Measurements from ENCODE around the gene APEH. TPM values are rescaled to one million over a fixed set of nuclear protein-coding genes. Genes with fewer than 3 reads are reported as not detected.
"Not testable (repeated sequence)": the region's sequence is repeated elsewhere in the genome, so short reads cannot be mapped to it uniquely, and the experiment has no call there.

Gene APEH
- polyA plus RNA-seq, 1 donor from 2014 or later: 98.4 TPM

- H3K9me2 ChIP-seq (ENCODE audit: insufficient read depth, low read length): no peaks in the 10 kb centered on the region
- no peaks in the 10 kb centered on the region for H3K27me3 ChIP-seq (ENCODE audit: insufficient read depth, low read depth, low read length)
- no peaks in the 10 kb centered on the region for H3F3A ChIP-seq (ENCODE audit: insufficient read depth, low read length, poor library complexity, severe bottlenecking)
- no peaks in the 10 kb centered on the region for H3K36me3 ChIP-seq (ENCODE audit: insufficient read depth, low read length)
- peaks cover 7% of the 10 kb centered on the region for H3K79me2 ChIP-seq (replicated peaks; ENCODE audit: insufficient read depth, low read length)
- H3K4me3 ChIP-seq (ENCODE audit: low read length): peak within 1 kb of the TSS; percentile 86
- peak within 1 kb of the TSS; percentile 78 for H3K9ac ChIP-seq (ENCODE audit: low read length)
- H3K4me2 ChIP-seq (ENCODE audit: low read length): peak within 1 kb of the TSS; percentile 82
- H2AFZ ChIP-seq (ENCODE audit: low read depth, low read length): peak within 1 kb of the TSS; percentile 89
- peak within 1 kb of the TSS; percentile 79 for H3K27ac ChIP-seq (ENCODE audit: low read length)
- H3K9me3 ChIP-seq (ENCODE audit: low read length): no peaks in the 10 kb centered on the region
- no peaks in the 10 kb centered on the region for H4K20me1 ChIP-seq (ENCODE audit: insufficient read depth)
- TF ChIP-seq REST (IDR thresholded peaks at IDR 0.05; ENCODE audit: borderline replicate concordance) (no peak), CTCF (IDR thresholded peaks at IDR 0.05; ENCODE audit: poor library complexity, severe bottlenecking) (peak; percentile 62), EP300 (conservative IDR thresholded peaks at IDR 0.05; ENCODE audit: poor library complexity, severe bottlenecking) (peak; percentile 35), RAD21 (conservative IDR thresholded peaks at IDR 0.05) (peak; percentile 20), SMC3 (conservative IDR thresholded peaks at IDR 0.05; ENCODE audit: poor library complexity) (peak; percentile 44), TAF1 (IDR thresholded peaks at IDR 0.05; ENCODE audit: low read depth) (peak; percentile 45), POLR2AphosphoS5 (IDR thresholded peaks at IDR 0.05) (peak; percentile 87), EZH2 (IDR thresholded peaks at IDR 0.05; ENCODE audit: borderline replicate concordance, insufficient read depth, low read length, poor library complexity, severe bottlenecking) (no peak), MXI1 (conservative IDR thresholded peaks at IDR 0.05; ENCODE audit: poor library complexity, severe bottlenecking) (peak; percentile 85)
Observed at GRCh38 chr3:49689046-49689907, 15.1 kb downstream of the APEH start, which contains the start of the genes MST1 and RNF123. MST1 (minus strand) TSS chr3:49689474; CDS start chr3:49688691, 783 bp downstream. RNF123 (plus strand) TSS chr3:49689557; CDS start chr3:49691166, 1,609 bp downstream.

GRCh38 chr3:49689908-49690624, 15.9 kb downstream of the APEH start:
- H3F3A ChIP-seq (ENCODE audit: insufficient read depth, low read length, poor library complexity, severe bottlenecking); H3K36me3 ChIP-seq (ENCODE audit: insufficient read depth, low read length); H3K27me3 ChIP-seq (ENCODE audit: insufficient read depth, low read depth, low read length); H3K79me2 ChIP-seq (replicated peaks; ENCODE audit: insufficient read depth, low read length); H3K9me3 ChIP-seq (ENCODE audit: low read length); H3K9me2 ChIP-seq (ENCODE audit: insufficient read depth, low read length); H4K20me1 ChIP-seq (ENCODE audit: insufficient read depth): not testable (repeated sequence)
- Histone ChIP-seq H3K9ac (ENCODE audit: low read length) (peak overlapping the region; percentile 78), H3K27ac (ENCODE audit: low read length) (peak overlapping the region; percentile 56), H3K4me3 (ENCODE audit: low read length) (peak overlapping the region; percentile 86), H2AFZ (ENCODE audit: low read depth, low read length) (peak overlapping the region; percentile 56), H3K4me2 (ENCODE audit: low read length) (peak overlapping the region; percentile 61)

GRCh38 chr3:49690856-49691255, 16.7 kb downstream of the APEH start:
- not testable (repeated sequence) for H3F3A ChIP-seq (ENCODE audit: insufficient read depth, low read length, poor library complexity, severe bottlenecking); H3K9me3 ChIP-seq (ENCODE audit: low read length); H2AFZ ChIP-seq (ENCODE audit: low read depth, low read length); H3K9me2 ChIP-seq (ENCODE audit: insufficient read depth, low read length); H3K9ac ChIP-seq (ENCODE audit: low read length); H4K20me1 ChIP-seq (ENCODE audit: insufficient read depth); H3K27ac ChIP-seq (ENCODE audit: low read length); H3K4me2 ChIP-seq (ENCODE audit: low read length); H3K36me3 ChIP-seq (ENCODE audit: insufficient read depth, low read length); H3K27me3 ChIP-seq (ENCODE audit: insufficient read depth, low read depth, low read length); H3K79me2 ChIP-seq (replicated peaks; ENCODE audit: insufficient read depth, low read length)
- H3K4me3 ChIP-seq (ENCODE audit: low read length): peak overlapping the region; percentile 86

GRCh38 chr3:49691481-49691880, 17.3 kb downstream of the APEH start:
- not testable (repeated sequence) for H2AFZ ChIP-seq (ENCODE audit: low read depth, low read length); H3K9me3 ChIP-seq (ENCODE audit: low read length); H3K79me2 ChIP-seq (replicated peaks; ENCODE audit: insufficient read depth, low read length); H4K20me1 ChIP-seq (ENCODE audit: insufficient read depth); H3F3A ChIP-seq (ENCODE audit: insufficient read depth, low read length, poor library complexity, severe bottlenecking); H3K9ac ChIP-seq (ENCODE audit: low read length); H3K9me2 ChIP-seq (ENCODE audit: insufficient read depth, low read length); H3K36me3 ChIP-seq (ENCODE audit: insufficient read depth, low read length); H3K4me3 ChIP-seq (ENCODE audit: low read length); H3K27ac ChIP-seq (ENCODE audit: low read length); H3K4me2 ChIP-seq (ENCODE audit: low read length); H3K27me3 ChIP-seq (ENCODE audit: insufficient read depth, low read depth, low read length)

Data from neural cell (in vitro differentiated cells).